ENCODE measurements around the gene ART5. TPM values are rescaled to one million over a fixed set of nuclear protein-coding genes. Genes with fewer than 3 reads are reported as not detected.

The ART5 gene
- total and polyA plus RNA-seq, 2 donors from 2014 or later: 2.8 TPM; not detected in 1

DNA sequence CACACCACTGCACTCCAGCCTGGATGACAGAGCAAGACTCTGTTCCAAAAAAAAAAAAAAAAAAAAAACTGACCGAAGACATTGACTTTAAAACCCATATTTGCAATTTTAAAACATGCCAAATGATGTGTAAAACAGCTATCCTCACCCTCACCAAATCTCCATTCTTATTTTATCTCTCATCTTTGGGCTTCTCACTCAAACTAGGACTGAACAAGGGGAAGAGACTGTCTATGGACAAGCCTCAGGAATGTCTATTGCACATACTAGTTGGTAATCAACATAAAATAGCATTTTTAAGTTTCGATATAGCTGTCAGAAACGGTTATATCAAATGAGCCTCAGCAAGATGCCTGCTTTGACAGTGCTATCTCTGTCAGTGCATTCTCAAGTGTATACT lies 37.3 kb upstream of the ART5 start:
- no peak overlapping the region for H3K4me3 ChIP-seq (ENCODE audit: low read length in 3 of 3)
- H3K36me3 ChIP-seq (ENCODE audit: control insufficient read depth in 2 of 3, insufficient read depth in 3 of 3, low read length in 3 of 3): peaks cover 27 to 58% (median 52%) of the 10 kb centered on the region in 3 donors
- no peak overlapping the region for H3K27ac ChIP-seq (ENCODE audit: low read depth in 2 of 2, low read length in 2 of 2)
- intact Hi-C loops (cut with DNase I): no loop called here
- H3K27me3 ChIP-seq (ENCODE audit: control insufficient read depth, insufficient read depth, low read length): no peaks in the 10 kb centered on the region
- TF ChIP-seq, protein P1, sequence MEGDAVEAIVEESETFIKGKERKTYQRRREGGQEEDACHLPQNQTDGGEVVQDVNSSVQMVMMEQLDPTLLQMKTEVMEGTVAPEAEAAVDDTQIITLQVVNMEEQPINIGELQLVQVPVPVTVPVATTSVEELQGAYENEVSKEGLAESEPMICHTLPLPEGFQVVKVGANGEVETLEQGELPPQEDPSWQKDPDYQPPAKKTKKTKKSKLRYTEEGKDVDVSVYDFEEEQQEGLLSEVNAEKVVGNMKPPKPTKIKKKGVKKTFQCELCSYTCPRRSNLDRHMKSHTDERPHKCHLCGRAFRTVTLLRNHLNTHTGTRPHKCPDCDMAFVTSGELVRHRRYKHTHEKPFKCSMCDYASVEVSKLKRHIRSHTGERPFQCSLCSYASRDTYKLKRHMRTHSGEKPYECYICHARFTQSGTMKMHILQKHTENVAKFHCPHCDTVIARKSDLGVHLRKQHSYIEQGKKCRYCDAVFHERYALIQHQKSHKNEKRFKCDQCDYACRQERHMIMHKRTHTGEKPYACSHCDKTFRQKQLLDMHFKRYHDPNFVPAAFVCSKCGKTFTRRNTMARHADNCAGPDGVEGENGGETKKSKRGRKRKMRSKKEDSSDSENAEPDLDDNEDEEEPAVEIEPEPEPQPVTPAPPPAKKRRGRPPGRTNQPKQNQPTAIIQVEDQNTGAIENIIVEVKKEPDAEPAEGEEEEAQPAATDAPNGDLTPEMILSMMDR (IDR thresholded peaks at IDR 0.05; ENCODE audit: borderline replicate concordance, extremely low read depth, insufficient read depth): no peak
- H3K9ac ChIP-seq (ENCODE audit: low read length in 3 of 3): no peak overlapping the region
- H3K4me1 ChIP-seq (ENCODE audit: control insufficient read depth in 2 of 3, insufficient read depth in 2 of 3, low read depth in 1 of 3, low read length in 3 of 3): no peaks in the 10 kb centered on the region
- DNase-seq: no peak
- no peak for FAIRE-seq
- H3K9me3 ChIP-seq (ENCODE audit: control insufficient read depth in 2 of 3, insufficient read depth in 1 of 3, low read length in 3 of 3): no peaks in the 10 kb centered on the region

DNA sequence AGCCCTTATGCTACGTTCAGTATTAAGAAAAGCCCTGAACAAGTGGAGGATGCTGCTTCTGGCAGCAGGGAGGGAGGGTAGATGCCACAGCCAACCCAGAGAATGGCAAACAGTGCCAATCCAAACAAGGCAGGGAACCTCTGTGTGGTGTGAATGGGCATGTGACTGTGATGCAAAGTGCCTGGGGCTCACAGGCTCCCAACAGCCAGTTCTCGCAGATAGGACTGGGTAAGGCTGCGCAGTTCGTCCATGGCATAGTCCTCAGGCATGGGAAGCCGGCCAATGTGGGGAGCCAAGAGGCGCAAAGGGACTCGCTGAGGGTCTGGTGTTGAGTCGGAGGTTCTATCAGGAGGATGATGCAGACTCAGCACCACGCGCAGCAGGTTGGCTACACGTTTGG lies 34.2 kb upstream of the ART5 start:
- Histone ChIP-seq H3K9me3 (ENCODE audit: control insufficient read depth in 2 of 3, insufficient read depth in 1 of 3, low read length in 3 of 3) (no peaks in the 10 kb centered on the region), H3K27me3 (ENCODE audit: control insufficient read depth, insufficient read depth, low read length) (no peaks in the 10 kb centered on the region), H3K36me3 (ENCODE audit: control insufficient read depth in 2 of 3, insufficient read depth in 3 of 3, low read length in 3 of 3) (peaks cover 22 to 52% (median 37%) of the 10 kb centered on the region in 3 donors), H3K9ac (ENCODE audit: low read length in 3 of 3) (no peak overlapping the region), H3K27ac (ENCODE audit: low read depth in 2 of 2, low read length in 2 of 2) (no peak overlapping the region), H3K4me1 (ENCODE audit: control insufficient read depth in 2 of 3, insufficient read depth in 2 of 3, low read depth in 1 of 3, low read length in 3 of 3) (no peaks in the 10 kb centered on the region), H3K4me3 (ENCODE audit: low read length in 3 of 3) (no peak overlapping the region)
- FAIRE-seq: no peak
- intact Hi-C loops (cut with DNase I): no loop called here
- DNase-seq: no peak
- TF ChIP-seq, protein P1 (IDR thresholded peaks at IDR 0.05; ENCODE audit: borderline replicate concordance, extremely low read depth, insufficient read depth): no peak

DNA sequence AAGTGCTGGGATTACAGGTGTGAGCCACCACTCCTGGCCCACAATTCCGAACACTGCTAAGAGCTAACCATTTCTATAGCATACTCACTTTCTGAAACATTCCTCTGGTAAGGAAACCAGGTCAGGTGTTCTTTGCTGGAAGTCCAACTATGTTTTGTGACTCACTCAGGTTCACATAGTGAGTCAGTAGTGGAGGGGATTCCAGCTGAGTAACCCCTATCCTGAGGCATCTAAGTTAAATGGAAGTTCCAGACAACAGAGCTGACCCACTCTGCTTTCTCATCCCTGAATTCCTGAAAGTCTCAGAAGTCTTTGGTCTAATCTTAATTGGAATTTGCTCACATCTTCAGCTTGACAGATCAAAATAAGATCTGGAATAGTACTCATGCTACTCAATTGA lies 32.4 kb upstream of the ART5 start:
- H3K4me1 ChIP-seq (ENCODE audit: control insufficient read depth in 2 of 3, insufficient read depth in 2 of 3, low read depth in 1 of 3, low read length in 3 of 3): no peaks in the 10 kb centered on the region
- intact Hi-C loops (cut with DNase I): no loop called here
- TF ChIP-seq, protein P1 (IDR thresholded peaks at IDR 0.05; ENCODE audit: borderline replicate concordance, extremely low read depth, insufficient read depth): no peak
- DNase-seq (no peak), FAIRE-seq (no peak)
- no peak overlapping the region for H3K4me3 ChIP-seq (ENCODE audit: low read length in 3 of 3)
- no peak overlapping the region for H3K27ac ChIP-seq (ENCODE audit: low read depth in 2 of 2, low read length in 2 of 2)
- peaks cover 17 to 46% (median 29%) of the 10 kb centered on the region in 3 donors for H3K36me3 ChIP-seq (ENCODE audit: control insufficient read depth in 2 of 3, insufficient read depth in 3 of 3, low read length in 3 of 3)
- H3K9me3 ChIP-seq (ENCODE audit: control insufficient read depth in 2 of 3, insufficient read depth in 1 of 3, low read length in 3 of 3): no peaks in the 10 kb centered on the region
- H3K9ac ChIP-seq (ENCODE audit: low read length in 3 of 3): no peak overlapping the region
- no peaks in the 10 kb centered on the region for H3K27me3 ChIP-seq (ENCODE audit: control insufficient read depth, insufficient read depth, low read length)

Data from kidney (tissue), 14 donors.